DOHH2 (cell line): ENCODE measurements around the gene B3GALT2.

ENCODE experiments used
- CTCF ChIP-seq: fragments of 200-600 bp; sonication (generic); IDR thresholded peaks from one replicate; pipeline ENCODE4 v1.5.1; 2014; ENCODE audit warnings: antibody characterized with exemption, mild to moderate bottlenecking, low read depth, low read length; ENCODE audit not compliant: poor library complexity, severe bottlenecking
- EZH2phosphoT487 ChIP-seq: fragments of 200-600 bp; sonication (generic); IDR thresholded peaks from 2 replicates; pipeline ENCODE4 v1.6.1; 2017; ENCODE audit warnings: borderline replicate concordance, mild to moderate bottlenecking, antibody characterized with exemption, low read length, moderate library complexity, mixed read lengths

- TF ChIP-seq CTCF, result no peak
- no peak for TF ChIP-seq EZH2phosphoT487
These were observed 6.2 kb upstream of the B3GALT2 start for GRCh38 chr1:193192586-193192985.
